Liver (tissue), 9 donors: ENCODE measurements around the gene CSTPP1. TPM values are rescaled to one million over a fixed set of nuclear protein-coding genes. Genes with fewer than 3 reads are reported as not detected.

ENCODE experiments used
- DNase-seq: peaks from one replicate; pipeline ENCODE4 v3.0.0-alpha.2; 2017; ENCODE audit warnings: low spot score
- H3K27ac ChIP-seq, 2 donors: one replicate each; pipeline ENCODE4 v1.7.0; 2013; ENCODE audit warnings: inconsistent platforms in 2 of 2, low read length in 2 of 2, control low read depth in 1 of 2, low read depth in 1 of 2, mild to moderate bottlenecking in 1 of 2
- H3K27me3 ChIP-seq, 4 donors: one replicate each; pipeline versions ENCODE4 v1.6.1 to v1.7.0; 2013; ENCODE audit warnings: low read length in 3 of 4, inconsistent platforms in 1 of 4, mild to moderate bottlenecking in 1 of 4, moderate library complexity in 1 of 4; ENCODE audit not compliant: control insufficient read depth in 4 of 4, insufficient read depth in 4 of 4
- H3K36me3 ChIP-seq, 4 donors: one replicate each; pipeline versions ENCODE4 v1.6.1 to v1.7.0; 2013; ENCODE audit warnings: low read length in 3 of 4, mild to moderate bottlenecking in 3 of 4, low read depth in 1 of 4, moderate library complexity in 1 of 4; ENCODE audit not compliant: control insufficient read depth in 4 of 4, insufficient read depth in 3 of 4
- H3K4me1 ChIP-seq, 4 donors: one replicate each; pipeline versions ENCODE4 v1.6.1 to v1.7.0; 2013; ENCODE audit warnings: low read length in 3 of 4, mild to moderate bottlenecking in 3 of 4, moderate library complexity in 1 of 4; ENCODE audit not compliant: control insufficient read depth in 4 of 4, insufficient read depth in 4 of 4
- H3K4me3 ChIP-seq, 3 donors: one replicate each; pipeline versions ENCODE4 v1.6.1 to v1.7.0; 2013; ENCODE audit warnings: low read length in 3 of 3, control low read depth in 1 of 3, low read depth in 1 of 3, mild to moderate bottlenecking in 1 of 3
- H3K9ac ChIP-seq, 2 donors: one replicate each; pipeline ENCODE4 v1.7.0; 2013; ENCODE audit warnings: low read length in 2 of 2, mild to moderate bottlenecking in 2 of 2, moderate library complexity in 2 of 2, control low read depth in 1 of 2, low read depth in 1 of 2
- H3K9me3 ChIP-seq, 4 donors: one replicate each; pipeline versions ENCODE4 v1.6.1 to v1.7.0; 2013; ENCODE audit warnings: low read length in 3 of 4; ENCODE audit not compliant: control insufficient read depth in 4 of 4
- CTCF ChIP-seq: fragments of 150-350 bp; IDR thresholded peaks from 2 replicates; pipeline ENCODE4 v1.5.1; 2017; ENCODE audit warnings: improper control_type of control experiment, low read depth, low read length; ENCODE audit not compliant: missing input control
- EGR1 ChIP-seq, 2 donors: IDR thresholded peaks; 2 replicates each; pipeline ENCODE4 v1.6.1; 2016 to 2018; ENCODE audit warnings: antibody characterized with exemption in 2 of 2, low read depth in 2 of 2
- FOXA1 ChIP-seq: IDR thresholded peaks from 2 replicates; pipeline ENCODE4 v1.6.1; 2016; ENCODE audit warnings: antibody characterized with exemption
- FOXA2 ChIP-seq: IDR thresholded peaks from 2 replicates; pipeline ENCODE4 v1.6.1; 2016; ENCODE audit warnings: antibody characterized with exemption
- HNF4A ChIP-seq, 2 donors: conservative IDR thresholded peaks; 2 replicates each; pipeline ENCODE4 v1.6.1; 2016; ENCODE audit warnings: antibody characterized with exemption in 2 of 2, mild to moderate bottlenecking in 2 of 2
- HNF4G ChIP-seq: IDR thresholded peaks from 2 replicates; pipeline ENCODE4 v1.6.1; 2016; ENCODE audit warnings: antibody characterized with exemption
- JUND ChIP-seq, 2 donors: IDR thresholded peaks; 2 replicates each; pipeline ENCODE4 v1.6.1; 2016; ENCODE audit warnings: antibody characterized with exemption in 2 of 2
- MAX ChIP-seq: IDR thresholded peaks from 2 replicates; pipeline ENCODE4 v1.6.1; 2016; ENCODE audit warnings: antibody characterized with exemption
- NR2F2 ChIP-seq: IDR thresholded peaks from 2 replicates; pipeline ENCODE4 v1.6.1; 2016; ENCODE audit warnings: antibody characterized with exemption
- RAD21 ChIP-seq, 2 donors: IDR thresholded peaks; 2 replicates each; pipeline ENCODE4 v1.6.1; 2016; ENCODE audit warnings: antibody characterized with exemption in 2 of 2, mild to moderate bottlenecking in 2 of 2
- RXRA ChIP-seq, 2 donors: IDR thresholded peaks; 2 replicates each; pipeline ENCODE4 v1.6.1; 2017 to 2018; ENCODE audit warnings: antibody characterized with exemption in 2 of 2, mild to moderate bottlenecking in 1 of 2
- SP1 ChIP-seq: IDR thresholded peaks from 2 replicates; pipeline ENCODE4 v1.6.1; 2018; ENCODE audit warnings: antibody characterized with exemption, mild to moderate bottlenecking
- YY1 ChIP-seq: IDR thresholded peaks from 2 replicates; pipeline ENCODE4 v1.6.1; 2016; ENCODE audit warnings: antibody characterized with exemption, mild to moderate bottlenecking
- ZBTB33 ChIP-seq: IDR thresholded peaks from 2 replicates; pipeline ENCODE4 v1.6.1; 2016; ENCODE audit warnings: antibody characterized with exemption
- WGBS: extraction: QIAGEN DNeasy Blood & Tissue Kit; methylation state at CpG from one replicate; pipeline ENCODE4 v1.1.7; 2013; 5-methylcytosine and 5-hydroxymethylcytosine counted together
- polyA plus RNA-seq, 2 donors: library from polyadenylated mRNA; stranded (reverse) in 1 of 2; unstranded in 1 of 2; fragments of 200-250 nt in 1 of 2; fragments of >200 nt in 1 of 2; fragmentation: Nextera tagmentation in 1 of 2; extraction: Ambion mirVana in 1 of 2; gene quantifications; one replicate each; pipeline versions ENCODE4 v1.2.1 to v1.2.3, GENCODE V29; 2013 to 2015
- total RNA-seq, 2 donors: library from RNA; depleted of rRNA; stranded (reverse); fragments of >200 nt; gene quantifications; one replicate each; pipeline ENCODE4 v1.2.3, GENCODE V29; 2014
- donor health status: healthy.
- donor health status: healthy.
- donor health status: healthy.
- donor health status: healthy.
- donor health status: healthy.

Gene CSTPP1
- total and polyA plus RNA-seq, 4 donors: 5.4 to 6.6 (median 5.7) TPM

- peak overlapping the region; percentile 26 to 71 for H3K27ac ChIP-seq
- TF ChIP-seq FOXA1 (no peak), RXRA (IDR thresholded peaks at IDR 0.05) (no peak), HNF4G (no peak), FOXA2 (no peak), EGR1 (IDR thresholded peaks at IDR 0.05; ENCODE audit: low read depth in 2 of 2) (no peak), NR2F2 (no peak), MAX (peak; percentile 41), CTCF (no peak)
- peak overlapping the region; percentile 8 to 64 for H3K9ac ChIP-seq
Measured at GRCh38 chr11:47186700-47187695, 250.4 kb downstream of the CSTPP1 start.

GRCh38 chr11:47187723-47188122 is 251.2 kb downstream of the CSTPP1 start:
- no peaks in the 10 kb centered on the region for H3K36me3 ChIP-seq
- H3K4me1 ChIP-seq: peaks cover 8 to 59% (median 49%) of the 10 kb centered on the region in 4 donors
- peak overlapping the region in 1 of 3 donors; percentile 84 for H3K4me3 ChIP-seq
- H3K9ac ChIP-seq: no peak overlapping the region
- peak; percentile 24 to 32 for TF ChIP-seq HNF4A (conservative IDR thresholded peaks at IDR 0.05)
- no peak for TF ChIP-seq ZBTB33
- TF ChIP-seq RXRA (IDR thresholded peaks at IDR 0.05): peak; percentile 22 to 49
- TF ChIP-seq EGR1 (IDR thresholded peaks at IDR 0.05; ENCODE audit: low read depth in 2 of 2): no peak
- TF ChIP-seq NR2F2: no peak
- peak; percentile 17 for TF ChIP-seq YY1
- no peak for TF ChIP-seq CTCF
- peak; percentile 66 for TF ChIP-seq SP1
- TF ChIP-seq JUND (IDR thresholded peaks at IDR 0.05): no peak
- TF ChIP-seq FOXA2: no peak
- no peak for TF ChIP-seq RAD21 (IDR thresholded peaks at IDR 0.05)
- H3K27ac ChIP-seq: peak overlapping the region; percentile 26 to 71
- no peaks in the 10 kb centered on the region for H3K27me3 ChIP-seq
- no peak for DNase-seq
- H3K9me3 ChIP-seq: no peaks in the 10 kb centered on the region
- WGBS: 15% methylated on average over 5 of the region's 5 CpGs

More at GRCh38 chr11:47186700-47187695, 250.4 kb downstream of the CSTPP1 start:
- 2% methylated on average over 63 of the region's 63 CpGs for WGBS
- Histone ChIP-seq H3K27me3 (no peaks in the 10 kb centered on the region), H3K9me3 (no peaks in the 10 kb centered on the region), H3K36me3 (peaks cover 0 to 3% (median 0%) of the 10 kb centered on the region in 4 donors), H3K4me1 (peaks cover 8 to 64% (median 50%) of the 10 kb centered on the region in 4 donors), H3K4me3 (peak overlapping the region in 2 of 3 donors; percentile 13 to 84)
- peak; percentile 36 for DNase-seq
